HEK293T (cell line): ENCODE measurements around the gene SLX4.

Experiments
- CTCF ChIA-PET: fragments of 350-600 bp; formaldehyde crosslinking; extraction: SDS; loops from one replicate; lab custom pipeline; 2021; ENCODE audit warnings: antibody characterized with exemption, inconsistent platforms; lab: Yijun Ruan, JAX
- POLR2A ChIA-PET: fragments of 350-600 bp; formaldehyde crosslinking; extraction: SDS; loops from one replicate; lab custom pipeline; 2020; ENCODE audit warnings: antibody characterized with exemption, inconsistent platforms; lab: Yijun Ruan, JAX
- DNase-seq: peaks from one replicate; pipeline ENCODE4 v3.0.0; 2012; ENCODE audit warnings: mixed read lengths; ENCODE audit errors: extremely low spot score
- ARNT ChIP-seq: fragments of 450-650 bp; IDR thresholded peaks from 2 replicates; pipeline ENCODE4 v1.6.1; 2017; ENCODE audit warnings: mild to moderate bottlenecking
- BHLHE40 ChIP-seq: fragments of 450-650 bp; IDR thresholded peaks from 2 replicates; pipeline ENCODE4 v1.6.1; 2016; ENCODE audit warnings: mild to moderate bottlenecking, moderate library complexity, borderline replicate concordance
- CTBP1 ChIP-seq: fragments of 450-650 bp; IDR thresholded peaks from 2 replicates; pipeline ENCODE4 v1.6.1; 2016; ENCODE audit warnings: borderline replicate concordance
- ELF4 ChIP-seq: fragments of 450-650 bp; IDR thresholded peaks from 2 replicates; pipeline ENCODE4 v1.6.1; 2017; ENCODE audit warnings: antibody characterized with exemption
- FOXA1 ChIP-seq: fragments of 450-650 bp; IDR thresholded peaks from 2 replicates; pipeline ENCODE4 v1.6.1; 2016; ENCODE audit warnings: mild to moderate bottlenecking
- FOXK2 ChIP-seq: fragments of 450-650 bp; IDR thresholded peaks from 2 replicates; pipeline ENCODE4 v1.6.1; 2016; ENCODE audit warnings: mild to moderate bottlenecking
- FOXM1 ChIP-seq: fragments of 450-650 bp; IDR thresholded peaks from 2 replicates; pipeline ENCODE4 v1.6.1; 2017; ENCODE audit warnings: mild to moderate bottlenecking, borderline replicate concordance
- HDGF ChIP-seq: fragments of 450-650 bp; IDR thresholded peaks from 2 replicates; pipeline ENCODE4 v1.6.1; 2017; ENCODE audit warnings: antibody characterized with exemption, borderline replicate concordance
- L3MBTL2 ChIP-seq: fragments of 450-650 bp; conservative IDR thresholded peaks from 2 replicates; pipeline ENCODE4 v1.6.1; 2016; ENCODE audit warnings: mild to moderate bottlenecking
- LEF1 ChIP-seq: fragments of 450-650 bp; IDR thresholded peaks from 2 replicates; pipeline ENCODE4 v1.6.1; 2017; ENCODE audit warnings: mild to moderate bottlenecking, borderline replicate concordance
- NFRKB ChIP-seq: fragments of 450-650 bp; IDR thresholded peaks from 2 replicates; pipeline ENCODE4 v1.6.1; 2016; ENCODE audit warnings: mild to moderate bottlenecking, moderate library complexity
- SP1 ChIP-seq: fragments of 450-650 bp; IDR thresholded peaks from 2 replicates; pipeline ENCODE4 v1.6.1; 2017
- SUZ12 ChIP-seq: fragments of 450-650 bp; IDR thresholded peaks from 2 replicates; pipeline ENCODE4 v1.6.1; 2016; ENCODE audit warnings: mild to moderate bottlenecking
- TARDBP ChIP-seq: fragments of 450-650 bp; IDR thresholded peaks from 2 replicates; pipeline ENCODE4 v1.6.1; 2016
- ZNF384 ChIP-seq: fragments of 450-650 bp; IDR thresholded peaks from 2 replicates; pipeline ENCODE4 v1.6.1; 2016
- TF ChIP-seq, protein P1 (sequence below): fragments of 450-650 bp; IDR thresholded peaks from 2 replicates; pipeline ENCODE4 v1.6.1; 2016

Gene SLX4

DNA sequence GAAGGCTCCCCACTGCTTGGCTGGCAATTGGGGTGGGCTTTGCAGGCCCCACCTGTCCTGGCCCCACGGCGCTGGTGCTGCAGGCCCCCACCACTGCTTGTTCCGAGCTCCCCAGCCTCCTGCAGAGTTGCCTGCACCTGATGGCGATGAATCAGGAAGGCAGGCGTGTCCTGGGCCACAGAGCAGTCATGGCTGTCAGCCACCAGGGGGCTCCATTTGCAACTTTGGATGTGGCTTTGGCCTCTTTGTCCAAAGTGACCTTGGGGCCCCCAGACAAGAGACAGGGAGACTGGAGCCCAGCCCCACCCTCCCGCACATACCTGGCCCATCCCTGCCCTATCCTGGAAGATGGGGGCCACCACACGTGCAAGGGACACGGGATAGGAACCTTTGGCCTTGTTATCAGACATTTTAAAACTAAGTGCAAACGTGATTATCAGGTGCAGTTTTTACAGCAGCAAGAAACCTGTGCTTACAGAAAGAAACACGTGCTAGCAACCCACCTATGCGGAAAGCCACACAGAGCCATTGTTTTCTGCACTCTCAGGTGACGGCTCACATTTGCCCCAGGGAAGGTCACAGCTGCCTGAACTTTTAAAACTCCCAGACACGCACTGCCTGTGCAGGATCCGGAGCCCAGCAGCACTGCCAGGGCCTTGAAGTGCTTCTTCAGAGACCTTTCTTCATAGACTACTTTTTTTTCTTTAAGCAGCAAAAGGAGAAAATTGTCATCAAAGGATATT lies 43.0 kb upstream of the SLX4 start, which contains the start of gene DNASE1:
Gene DNASE1, plus strand, starts transcription at position 443 of the 743 bp plus-strand sequence. CDS start 683 bp downstream, outside the sequence.
- POLR2A ChIA-PET: interaction anchor here (0.6 kb wide), 1 partner anchor 47 kb away, joined by 3 read pairs; no protein-coding TSS in a partner anchor
- peak; percentile 80 for DNase-seq
- TF ChIP-seq, protein P1, sequence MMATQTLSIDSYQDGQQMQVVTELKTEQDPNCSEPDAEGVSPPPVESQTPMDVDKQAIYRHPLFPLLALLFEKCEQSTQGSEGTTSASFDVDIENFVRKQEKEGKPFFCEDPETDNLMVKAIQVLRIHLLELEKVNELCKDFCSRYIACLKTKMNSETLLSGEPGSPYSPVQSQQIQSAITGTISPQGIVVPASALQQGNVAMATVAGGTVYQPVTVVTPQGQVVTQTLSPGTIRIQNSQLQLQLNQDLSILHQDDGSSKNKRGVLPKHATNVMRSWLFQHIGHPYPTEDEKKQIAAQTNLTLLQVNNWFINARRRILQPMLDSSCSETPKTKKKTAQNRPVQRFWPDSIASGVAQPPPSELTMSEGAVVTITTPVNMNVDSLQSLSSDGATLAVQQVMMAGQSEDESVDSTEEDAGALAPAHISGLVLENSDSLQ: peak; percentile 19; the same call in 1 of the 2 replicates
- TF ChIP-seq SUZ12: no peak
- CTCF ChIA-PET: interaction anchor here (1.2 to 1.3 kb wide), 2 partner anchors 14 to 17 kb away, joined by 3 to 4 read pairs; no protein-coding TSS in a partner anchor

DNA sequence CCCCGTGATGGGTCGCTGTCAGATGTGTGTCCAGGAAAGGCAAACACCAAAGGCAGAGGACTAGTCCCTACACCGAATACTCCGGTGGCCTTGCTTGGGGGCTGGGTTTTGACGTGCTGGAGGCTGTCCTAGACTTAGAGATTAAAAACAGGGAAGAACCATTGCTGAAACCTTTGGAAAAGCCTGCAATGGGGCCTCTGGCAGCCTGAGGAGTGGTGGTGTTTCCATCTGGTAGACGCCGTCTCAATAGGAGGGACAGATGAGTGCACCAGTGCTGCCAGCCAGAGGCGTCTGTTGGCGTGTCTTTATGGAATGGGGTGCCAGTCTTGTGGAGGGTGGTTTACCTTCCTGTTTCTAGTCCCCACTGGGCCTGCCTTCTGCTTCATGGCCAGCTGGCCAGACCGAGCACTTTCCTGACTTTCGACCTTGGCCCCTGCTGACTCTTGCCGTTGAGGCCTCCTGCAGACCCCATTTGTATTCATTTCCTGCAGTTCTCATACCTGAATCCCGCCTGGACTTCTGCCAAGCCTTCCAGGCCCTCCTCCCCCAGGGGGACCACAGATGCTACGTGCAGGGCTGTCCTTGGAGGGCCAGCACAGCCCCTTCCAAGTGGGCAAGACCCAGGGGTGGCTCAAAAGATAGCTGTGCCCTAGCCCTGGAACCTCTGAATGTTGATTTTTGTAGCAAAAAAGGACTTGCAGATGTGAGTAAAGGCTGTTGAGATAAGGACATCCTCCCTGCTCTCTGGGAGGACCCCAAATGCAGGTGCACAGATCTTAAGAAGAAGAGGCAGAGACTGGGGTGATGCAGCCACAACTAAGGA lies 41.2 kb upstream of the SLX4 start:
- no peak for DNase-seq
- CTCF ChIA-PET: no interaction called here
- POLR2A ChIA-PET: no interaction called here
- TF ChIP-seq CTBP1: no peak
- no peak for TF ChIP-seq HDGF

DNA sequence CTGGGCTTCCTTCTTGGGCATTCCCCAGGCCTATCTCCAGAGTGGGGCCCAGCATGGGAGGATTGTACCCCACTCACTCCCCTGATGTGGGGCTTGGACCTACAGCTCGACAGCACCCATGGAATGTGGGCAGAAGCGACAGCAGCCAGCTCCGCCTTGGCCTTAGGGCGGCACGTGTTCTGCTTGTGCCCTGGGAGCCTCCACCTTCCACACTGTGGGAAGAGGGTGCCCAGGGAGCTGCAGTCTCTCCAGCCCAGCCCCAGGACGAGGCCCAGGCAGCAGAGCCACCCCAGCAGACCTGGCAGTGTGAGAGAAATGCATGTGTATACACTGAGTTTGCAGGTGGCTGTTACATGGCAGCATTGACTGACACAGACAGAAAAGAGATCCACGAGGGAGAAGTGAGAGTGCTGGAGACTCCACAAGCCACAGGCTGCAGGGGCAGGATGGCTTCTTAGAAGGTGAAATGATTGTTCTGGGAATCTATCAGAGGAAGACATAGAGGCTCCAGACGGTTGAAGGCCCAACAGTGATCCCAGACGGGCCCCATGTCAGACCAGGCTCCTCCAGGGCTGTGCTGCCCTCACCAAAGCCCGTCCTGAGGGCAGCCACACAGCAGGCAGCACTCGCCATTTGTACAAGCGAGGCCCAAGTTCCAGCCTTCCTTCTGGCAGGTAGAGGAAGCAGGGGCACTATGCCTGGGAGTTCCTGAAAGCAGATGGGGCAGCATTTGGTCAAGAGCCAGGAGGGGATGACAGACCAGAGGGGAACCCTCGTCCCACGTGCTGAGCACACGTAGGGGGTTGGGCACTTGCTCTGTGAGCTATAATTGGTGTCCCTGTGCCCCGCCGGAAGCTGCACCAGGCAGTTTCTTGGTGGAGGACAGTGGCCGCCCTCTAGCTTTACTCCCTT lies 40.3 kb upstream of the SLX4 start:
- DNase-seq: no peak
- CTCF ChIA-PET: no interaction called here
- TF ChIP-seq SUZ12 (no peak), FOXK2 (no peak), L3MBTL2 (no peak), CTBP1 (no peak), LEF1 (no peak), FOXM1 (no peak), ZNF384 (no peak), HDGF (no peak), SP1 (no peak), BHLHE40 (no peak)
- POLR2A ChIA-PET: no interaction called here

DNA sequence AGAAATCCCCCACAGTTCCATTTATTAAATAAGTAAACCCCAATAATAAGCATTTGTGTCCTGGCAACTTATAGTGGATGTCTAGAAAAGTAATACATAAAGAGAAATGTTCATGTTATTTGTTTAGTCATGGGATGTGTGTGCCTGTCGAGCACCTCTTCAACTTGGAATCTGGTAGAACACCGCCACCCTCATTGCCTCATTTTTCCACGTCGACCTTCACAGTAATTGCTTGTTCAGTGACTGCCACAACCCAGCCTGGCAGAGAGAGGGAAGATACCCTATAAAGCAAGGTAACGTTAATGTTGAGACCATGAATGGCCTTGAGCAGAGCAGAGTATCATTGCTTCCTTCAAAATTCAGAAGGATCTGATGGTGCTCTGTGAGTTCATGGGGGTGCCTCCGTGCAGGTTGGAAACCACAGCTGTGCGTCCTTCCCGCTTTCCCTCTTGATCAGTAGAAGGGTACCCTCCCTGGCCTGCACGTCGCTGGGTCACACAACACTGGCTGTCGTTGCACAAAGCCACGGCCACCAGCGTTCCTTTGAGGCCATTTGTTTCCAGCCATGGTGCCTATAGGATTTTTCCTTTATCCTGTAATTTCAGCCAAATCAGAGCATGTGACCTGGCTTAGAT lies 39.3 kb upstream of the SLX4 start:
- TF ChIP-seq TARDBP: no peak
- TF ChIP-seq CTBP1: no peak
- TF ChIP-seq ELF4: no peak
- TF ChIP-seq, protein P1: no peak
- TF ChIP-seq HDGF: no peak
- no peak for TF ChIP-seq ARNT
- TF ChIP-seq FOXM1: no peak
- TF ChIP-seq FOXK2: no peak
- no peak for TF ChIP-seq ZNF384
- TF ChIP-seq LEF1: no peak
- TF ChIP-seq L3MBTL2: no peak
- TF ChIP-seq SUZ12: no peak
- no peak for TF ChIP-seq BHLHE40
- no peak for TF ChIP-seq SP1
- TF ChIP-seq FOXA1: no peak
- TF ChIP-seq NFRKB: no peak
- CTCF ChIA-PET: no interaction called here
- POLR2A ChIA-PET: no interaction called here
- no peak for DNase-seq

DNA sequence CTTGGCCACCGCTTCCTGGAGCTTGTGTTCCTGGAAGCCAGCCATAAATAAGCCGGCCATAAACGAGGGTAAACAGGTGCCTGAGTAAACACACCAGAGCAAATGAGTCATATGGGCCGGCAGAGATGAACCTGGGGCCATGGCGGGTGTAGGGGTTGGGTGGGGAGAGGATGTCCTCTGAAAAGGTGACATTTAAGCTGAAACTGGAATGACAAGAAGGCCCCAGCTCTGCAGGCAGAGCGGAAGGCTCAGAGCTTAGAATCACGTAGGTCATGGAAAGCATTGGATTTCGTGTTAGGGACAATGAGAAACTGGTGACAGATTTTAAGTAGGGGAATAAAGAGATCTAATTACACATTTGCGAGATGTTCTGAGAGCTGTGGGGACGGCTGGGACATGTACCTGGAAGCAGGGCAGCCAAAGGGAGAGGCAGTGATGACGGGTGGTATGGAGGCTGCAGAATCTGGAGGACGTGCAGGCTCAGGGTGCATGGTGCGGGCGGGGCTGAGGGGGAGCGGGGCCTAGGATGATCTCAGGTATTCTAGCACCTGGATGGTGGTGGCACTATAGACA lies 35.0 kb upstream of the SLX4 start:
- DNase-seq: peak; percentile 7
- ChIA-PET CTCF (interaction anchor here (0.5 kb wide), 1 partner anchor 15 kb away, joined by 3 read pairs; no protein-coding TSS in a partner anchor), POLR2A (no interaction called here)
- no peak for TF ChIP-seq L3MBTL2
- TF ChIP-seq SUZ12: no peak
- no peak for TF ChIP-seq ARNT
- no peak for TF ChIP-seq SP1
- no peak for TF ChIP-seq TARDBP
- no peak for TF ChIP-seq FOXM1
- no peak for TF ChIP-seq ELF4
- TF ChIP-seq NFRKB: no peak
- TF ChIP-seq HDGF: no peak
- no peak for TF ChIP-seq BHLHE40
- TF ChIP-seq CTBP1: no peak
- no peak for TF ChIP-seq FOXK2
- TF ChIP-seq, protein P1: no peak
- no peak for TF ChIP-seq LEF1
- TF ChIP-seq ZNF384: no peak
- no peak for TF ChIP-seq FOXA1
